Mesothelial cell of epicardium (in vitro differentiated cells): ENCODE data around the gene L1CAM. TPM values are rescaled to one million over a fixed set of nuclear protein-coding genes. Genes with fewer than 3 reads are reported as not detected.

Source experiments
- DNase-seq, 2 experiments: peaks; one replicate each; pipeline ENCODE4 v3.0.0; 2021; ENCODE audit warnings: low spot score in 2 of 2; ENCODE audit not compliant: unreplicated experiment in 2 of 2
- H3K27ac Mint-ChIP-seq: 2 replicates; pipeline ENCODE4 v1.8.0; 2021; ENCODE audit warnings: mixed read lengths
- H3K27me3 Mint-ChIP-seq: 2 replicates; pipeline ENCODE4 v1.8.0; 2021; ENCODE audit warnings: low read depth, mixed read lengths
- H3K36me3 Mint-ChIP-seq: 2 replicates; pipeline ENCODE4 v1.8.0; 2021; ENCODE audit warnings: mixed read lengths
- H3K4me1 Mint-ChIP-seq: 2 replicates; pipeline ENCODE4 v1.8.0; 2021; ENCODE audit warnings: mixed read lengths
- H3K4me3 Mint-ChIP-seq: 2 replicates; pipeline ENCODE4 v1.8.0; 2021; ENCODE audit warnings: mild to moderate bottlenecking, moderate library complexity, mixed read lengths
- H3K9me3 Mint-ChIP-seq: 2 replicates; pipeline ENCODE4 v1.8.0; 2021; ENCODE audit warnings: mixed read lengths
- total RNA-seq: library from RNA; stranded (reverse); gene quantifications from 3 replicates; pipeline ENCODE4 v1.2.1, GENCODE V29; 2021
- TF ChIP-seq, protein P1 (sequence below): fragments of 200-600 bp; sonication (generic); IDR thresholded peaks from one replicate; pipeline ENCODE4 v1.5.0; 2021; ENCODE audit warnings: antibody characterized with exemption; ENCODE audit not compliant: unreplicated experiment

The L1CAM gene, protein sequence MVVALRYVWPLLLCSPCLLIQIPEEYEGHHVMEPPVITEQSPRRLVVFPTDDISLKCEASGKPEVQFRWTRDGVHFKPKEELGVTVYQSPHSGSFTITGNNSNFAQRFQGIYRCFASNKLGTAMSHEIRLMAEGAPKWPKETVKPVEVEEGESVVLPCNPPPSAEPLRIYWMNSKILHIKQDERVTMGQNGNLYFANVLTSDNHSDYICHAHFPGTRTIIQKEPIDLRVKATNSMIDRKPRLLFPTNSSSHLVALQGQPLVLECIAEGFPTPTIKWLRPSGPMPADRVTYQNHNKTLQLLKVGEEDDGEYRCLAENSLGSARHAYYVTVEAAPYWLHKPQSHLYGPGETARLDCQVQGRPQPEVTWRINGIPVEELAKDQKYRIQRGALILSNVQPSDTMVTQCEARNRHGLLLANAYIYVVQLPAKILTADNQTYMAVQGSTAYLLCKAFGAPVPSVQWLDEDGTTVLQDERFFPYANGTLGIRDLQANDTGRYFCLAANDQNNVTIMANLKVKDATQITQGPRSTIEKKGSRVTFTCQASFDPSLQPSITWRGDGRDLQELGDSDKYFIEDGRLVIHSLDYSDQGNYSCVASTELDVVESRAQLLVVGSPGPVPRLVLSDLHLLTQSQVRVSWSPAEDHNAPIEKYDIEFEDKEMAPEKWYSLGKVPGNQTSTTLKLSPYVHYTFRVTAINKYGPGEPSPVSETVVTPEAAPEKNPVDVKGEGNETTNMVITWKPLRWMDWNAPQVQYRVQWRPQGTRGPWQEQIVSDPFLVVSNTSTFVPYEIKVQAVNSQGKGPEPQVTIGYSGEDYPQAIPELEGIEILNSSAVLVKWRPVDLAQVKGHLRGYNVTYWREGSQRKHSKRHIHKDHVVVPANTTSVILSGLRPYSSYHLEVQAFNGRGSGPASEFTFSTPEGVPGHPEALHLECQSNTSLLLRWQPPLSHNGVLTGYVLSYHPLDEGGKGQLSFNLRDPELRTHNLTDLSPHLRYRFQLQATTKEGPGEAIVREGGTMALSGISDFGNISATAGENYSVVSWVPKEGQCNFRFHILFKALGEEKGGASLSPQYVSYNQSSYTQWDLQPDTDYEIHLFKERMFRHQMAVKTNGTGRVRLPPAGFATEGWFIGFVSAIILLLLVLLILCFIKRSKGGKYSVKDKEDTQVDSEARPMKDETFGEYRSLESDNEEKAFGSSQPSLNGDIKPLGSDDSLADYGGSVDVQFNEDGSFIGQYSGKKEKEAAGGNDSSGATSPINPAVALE
- total RNA-seq = 1.4 to 2.1 TPM (median 2.1 TPM) in 3 replicates

DNA sequence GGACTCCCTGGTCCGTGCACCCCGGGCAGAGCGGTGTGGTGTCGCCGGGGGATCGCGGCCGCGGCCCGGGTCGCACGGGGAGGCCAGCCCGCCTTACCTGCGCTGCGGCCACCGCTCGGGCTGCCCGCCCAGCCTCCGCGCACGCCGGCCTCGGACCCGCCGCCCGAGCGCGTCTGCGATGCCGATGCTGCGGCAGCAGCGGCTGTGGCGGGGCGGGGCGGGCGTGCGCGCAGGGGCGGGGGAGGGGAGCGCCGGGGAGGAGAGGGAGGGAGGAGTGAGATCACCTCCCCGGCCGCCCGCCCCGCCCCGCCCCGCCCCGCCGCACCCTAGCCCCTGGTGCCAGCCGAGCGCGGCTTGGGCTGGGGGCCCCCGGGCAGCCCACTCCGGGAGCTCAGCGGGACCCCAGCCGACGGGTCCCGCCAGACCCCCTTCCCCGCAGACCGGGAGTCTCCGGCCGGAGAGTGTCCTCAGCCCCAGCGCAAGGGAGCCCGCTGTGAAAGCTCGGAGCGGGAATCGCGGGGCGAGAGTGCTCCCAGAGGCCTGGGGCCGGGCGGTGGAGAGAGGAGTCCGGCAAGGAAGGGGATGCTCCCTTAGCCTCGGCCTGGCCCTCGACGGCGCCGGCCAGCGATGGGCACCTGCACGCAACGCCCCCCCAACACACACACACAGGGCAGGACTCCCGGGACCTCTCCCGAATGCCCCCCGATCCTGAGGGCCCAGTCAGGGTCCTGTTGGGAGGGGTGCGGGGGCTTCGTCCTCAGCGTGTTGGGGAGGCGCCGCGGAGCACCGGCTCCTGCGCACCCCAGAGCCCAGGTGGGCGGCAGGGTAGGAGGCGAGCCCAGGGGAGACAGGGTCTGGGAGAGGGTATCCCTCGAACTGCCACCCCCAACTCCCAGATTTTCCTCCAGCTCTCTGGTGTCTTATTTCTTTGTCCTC, at the start of gene L1CAM:
TSS of gene L1CAM (minus strand) at position 206 of the 936 bp plus-strand sequence. CDS start 10,337 bp downstream, outside the sequence.
- no peak within 1 kb of the TSS for H3K27ac Mint-ChIP-seq
- no peaks in the 10 kb centered on the region for H3K36me3 Mint-ChIP-seq
- no peak for DNase-seq
- no peaks in the 10 kb centered on the region for H3K4me1 Mint-ChIP-seq
- H3K9me3 Mint-ChIP-seq = peaks cover 10% of the 10 kb centered on the region
- H3K4me3 Mint-ChIP-seq = peak within 1 kb of the TSS; percentile 47
- H3K27me3 Mint-ChIP-seq = peaks cover 59% of the 10 kb centered on the region
- TF ChIP-seq, protein P1, sequence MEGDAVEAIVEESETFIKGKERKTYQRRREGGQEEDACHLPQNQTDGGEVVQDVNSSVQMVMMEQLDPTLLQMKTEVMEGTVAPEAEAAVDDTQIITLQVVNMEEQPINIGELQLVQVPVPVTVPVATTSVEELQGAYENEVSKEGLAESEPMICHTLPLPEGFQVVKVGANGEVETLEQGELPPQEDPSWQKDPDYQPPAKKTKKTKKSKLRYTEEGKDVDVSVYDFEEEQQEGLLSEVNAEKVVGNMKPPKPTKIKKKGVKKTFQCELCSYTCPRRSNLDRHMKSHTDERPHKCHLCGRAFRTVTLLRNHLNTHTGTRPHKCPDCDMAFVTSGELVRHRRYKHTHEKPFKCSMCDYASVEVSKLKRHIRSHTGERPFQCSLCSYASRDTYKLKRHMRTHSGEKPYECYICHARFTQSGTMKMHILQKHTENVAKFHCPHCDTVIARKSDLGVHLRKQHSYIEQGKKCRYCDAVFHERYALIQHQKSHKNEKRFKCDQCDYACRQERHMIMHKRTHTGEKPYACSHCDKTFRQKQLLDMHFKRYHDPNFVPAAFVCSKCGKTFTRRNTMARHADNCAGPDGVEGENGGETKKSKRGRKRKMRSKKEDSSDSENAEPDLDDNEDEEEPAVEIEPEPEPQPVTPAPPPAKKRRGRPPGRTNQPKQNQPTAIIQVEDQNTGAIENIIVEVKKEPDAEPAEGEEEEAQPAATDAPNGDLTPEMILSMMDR = no peak

DNA sequence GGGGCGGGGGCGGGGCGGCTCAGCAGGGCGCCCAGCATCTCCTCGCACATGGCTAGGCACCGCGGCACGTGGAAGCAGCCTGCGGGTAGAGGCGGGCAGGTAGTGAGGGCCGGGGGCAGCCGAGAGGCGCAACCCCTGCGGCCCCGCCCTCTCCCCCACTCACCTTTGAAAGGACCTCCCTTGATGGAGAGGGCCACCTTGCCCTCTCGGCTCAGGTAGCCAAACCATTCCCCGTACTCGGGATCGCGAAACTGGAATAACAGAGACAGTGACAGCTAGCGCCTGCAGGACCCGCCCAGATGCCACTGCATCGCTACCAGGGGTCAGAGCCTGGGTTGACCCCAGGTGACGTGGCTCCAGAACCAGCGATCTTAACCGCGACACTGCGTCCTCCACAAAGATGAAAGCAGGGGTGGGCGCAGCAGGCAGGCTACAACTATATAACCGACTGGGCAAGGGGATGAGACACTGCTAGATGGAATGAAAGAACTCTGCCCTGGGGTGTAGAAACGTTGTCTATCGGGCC, 49.4 kb upstream of the L1CAM start:
- H3K27me3 Mint-ChIP-seq = no peaks in the 10 kb centered on the region
- peaks cover 7% of the 10 kb centered on the region for H3K36me3 Mint-ChIP-seq
- H3K27ac Mint-ChIP-seq = no peak overlapping the region
- DNase-seq = no peak
- peaks cover 5% of the 10 kb centered on the region for H3K4me1 Mint-ChIP-seq
- peak overlapping the region; percentile 61 for H3K4me3 Mint-ChIP-seq
- peaks cover 3% of the 10 kb centered on the region for H3K9me3 Mint-ChIP-seq
- TF ChIP-seq, protein P1 = no peak

DNA sequence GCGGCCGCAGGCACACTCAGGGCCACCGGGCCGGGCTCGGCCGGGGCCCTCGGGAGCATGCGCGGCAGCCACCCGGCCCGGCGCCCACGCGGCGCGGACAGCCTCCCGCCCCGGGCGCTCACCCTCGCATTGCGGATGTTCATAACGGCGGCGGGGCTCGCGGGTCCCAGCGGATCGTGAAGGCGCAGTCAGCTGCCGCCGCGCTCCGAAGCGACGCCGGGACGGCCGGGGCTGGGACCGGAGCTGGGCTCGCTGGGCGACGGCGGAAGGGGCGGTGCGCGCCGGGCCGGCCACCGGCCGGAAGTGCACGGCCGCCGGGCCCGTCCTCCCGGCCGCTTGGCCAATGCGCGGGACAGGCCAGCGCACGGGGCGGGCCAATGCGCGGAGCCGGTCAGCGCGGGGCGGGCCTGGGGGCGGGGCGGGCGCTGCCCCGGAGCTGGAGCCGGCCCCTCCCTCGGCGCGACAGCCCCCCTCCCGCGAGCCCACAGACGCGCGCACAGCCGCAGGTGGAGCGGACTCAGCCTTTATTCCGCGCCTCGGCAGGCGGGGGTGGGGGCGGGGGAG, 48.9 kb upstream of the L1CAM start, which contains the start of gene NAA10:
TSS of gene NAA10 (minus strand) at position 276 of the 564 bp plus-strand sequence. CDS start at position 143, 133 bp downstream.
- H3K27me3 Mint-ChIP-seq = no peaks in the 10 kb centered on the region
- DNase-seq = peak in 1 of 2 experiments; percentile 59
- H3K9me3 Mint-ChIP-seq = peaks cover 3% of the 10 kb centered on the region
- peak within 1 kb of the TSS; percentile 64 for H3K27ac Mint-ChIP-seq
- H3K36me3 Mint-ChIP-seq = peaks cover 7% of the 10 kb centered on the region
- H3K4me3 Mint-ChIP-seq = peak within 1 kb of the TSS; percentile 86
- peaks cover 5% of the 10 kb centered on the region for H3K4me1 Mint-ChIP-seq
- TF ChIP-seq, protein P1 = no peak

DNA sequence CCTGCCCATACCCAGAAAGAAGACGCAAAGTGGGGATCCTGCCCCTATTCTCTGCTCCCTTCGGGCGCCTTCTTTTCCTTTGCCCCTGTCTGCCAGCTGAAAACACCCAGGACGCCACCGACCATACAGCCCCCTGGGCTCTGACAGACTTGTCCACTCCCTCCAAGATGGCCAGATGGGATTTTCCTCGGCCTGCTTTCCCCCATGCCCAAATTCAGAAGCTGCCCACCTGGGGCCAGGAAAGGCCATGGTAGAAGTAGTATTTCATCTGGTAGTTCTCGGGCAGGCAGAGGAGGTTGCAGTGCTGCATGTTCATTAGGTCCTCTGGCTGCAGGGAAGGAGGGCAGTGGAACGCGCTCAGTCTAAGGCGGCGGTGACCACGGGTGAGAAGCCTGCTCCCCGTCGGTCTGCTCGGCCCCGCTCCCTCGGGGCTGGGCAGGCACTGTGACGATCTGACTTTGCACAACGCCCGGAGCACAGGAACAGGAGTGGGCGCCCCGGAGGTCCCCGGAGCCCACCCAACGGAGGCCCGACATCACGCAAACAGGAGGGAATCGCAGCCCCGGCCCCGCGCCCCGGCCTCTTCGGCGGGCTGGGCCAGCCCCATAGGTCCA, 48.3 kb upstream of the L1CAM start:
- peaks cover 5% of the 10 kb centered on the region for H3K4me1 Mint-ChIP-seq
- H3K36me3 Mint-ChIP-seq = peaks cover 7% of the 10 kb centered on the region
- TF ChIP-seq, protein P1 = no peak

More for the DNA sequence above, 48.3 kb upstream of the L1CAM start:
- no peak for DNase-seq
- peak overlapping the region; percentile 86 for H3K4me3 Mint-ChIP-seq
- no peaks in the 10 kb centered on the region for H3K27me3 Mint-ChIP-seq
- H3K9me3 Mint-ChIP-seq = peaks cover 3% of the 10 kb centered on the region
- H3K27ac Mint-ChIP-seq = peak overlapping the region; percentile 64
